HEK293 (cell line): ENCODE results near the gene PRPH.

Experiments
- BCL6B ChIP-seq: fragments of 450-650 bp; formaldehyde crosslinking; IDR thresholded peaks from 2 replicates; pipeline ENCODE4 v1.5.1; 2017; ENCODE audit warnings: missing biosample characterization, missing genetic modification characterization
- GLI2 ChIP-seq: fragments of 450-650 bp; formaldehyde crosslinking; IDR thresholded peaks from 2 replicates; pipeline ENCODE4; 2017; ENCODE audit warnings: missing biosample characterization, missing genetic modification characterization, low read depth, borderline replicate concordance
- KLF7 ChIP-seq: fragments of 450-650 bp; formaldehyde crosslinking; IDR thresholded peaks from 2 replicates; pipeline ENCODE4 v1.5.1; 2016; ENCODE audit warnings: missing biosample characterization, missing genetic modification characterization, borderline replicate concordance
- MYNN ChIP-seq: fragments of 450-650 bp; formaldehyde crosslinking; IDR thresholded peaks from 2 replicates; pipeline ENCODE4 v1.5.1; 2016; ENCODE audit warnings: missing biosample characterization, missing genetic modification characterization, borderline replicate concordance
- PATZ1 ChIP-seq: fragments of 450-650 bp; formaldehyde crosslinking; IDR thresholded peaks from 2 replicates; pipeline ENCODE4 v1.5.1; 2016; ENCODE audit warnings: missing biosample characterization, missing genetic modification characterization
- SP2 ChIP-seq: fragments of 450-650 bp; formaldehyde crosslinking; IDR thresholded peaks from 2 replicates; pipeline ENCODE4 v1.5.1; 2016; ENCODE audit warnings: missing biosample characterization, missing genetic modification characterization
- WT1 ChIP-seq: fragments of 450-650 bp; formaldehyde crosslinking; IDR thresholded peaks from 2 replicates; pipeline ENCODE4 v1.5.1; 2016; ENCODE audit warnings: missing biosample characterization, missing genetic modification characterization
- ZBTB21 ChIP-seq: fragments of 450-650 bp; formaldehyde crosslinking; IDR thresholded peaks from 2 replicates; pipeline ENCODE4 v1.5.1; 2017; ENCODE audit warnings: missing biosample characterization, missing genetic modification characterization
- ZEB2 ChIP-seq: fragments of 450-650 bp; formaldehyde crosslinking; IDR thresholded peaks from 2 replicates; pipeline ENCODE4 v1.5.1; 2016; ENCODE audit warnings: missing biosample characterization, missing genetic modification characterization
- ZFHX2 ChIP-seq: fragments of 450-650 bp; formaldehyde crosslinking; conservative IDR thresholded peaks from 2 replicates; pipeline ENCODE4 v1.5.1; 2016; ENCODE audit warnings: missing biosample characterization, missing genetic modification characterization
- ZFP69B ChIP-seq: fragments of 450-650 bp; formaldehyde crosslinking; IDR thresholded peaks from 2 replicates; pipeline ENCODE4 v1.5.1; 2016; ENCODE audit warnings: missing biosample characterization, missing genetic modification characterization
- ZNF121 ChIP-seq: fragments of 450-650 bp; formaldehyde crosslinking; IDR thresholded peaks from 2 replicates; pipeline ENCODE4 v1.5.1; 2016; ENCODE audit warnings: missing biosample characterization, missing genetic modification characterization
- ZNF140 ChIP-seq: fragments of 450-650 bp; formaldehyde crosslinking; IDR thresholded peaks from 2 replicates; pipeline ENCODE4 v1.5.1; 2016; ENCODE audit warnings: missing biosample characterization, missing genetic modification characterization
- ZNF184 ChIP-seq: fragments of 450-650 bp; IDR thresholded peaks from 2 replicates; pipeline ENCODE4 v1.5.1; 2018; ENCODE audit warnings: missing biosample characterization, mild to moderate bottlenecking, missing genetic modification characterization
- ZNF214 ChIP-seq: fragments of 450-650 bp; formaldehyde crosslinking; IDR thresholded peaks from 2 replicates; pipeline ENCODE4 v1.5.1; 2017; ENCODE audit warnings: missing biosample characterization, mild to moderate bottlenecking, missing genetic modification characterization, borderline replicate concordance
- ZNF223 ChIP-seq: fragments of 450-650 bp; formaldehyde crosslinking; IDR thresholded peaks from 2 replicates; pipeline ENCODE4 v1.5.1; 2016; ENCODE audit warnings: missing biosample characterization, missing genetic modification characterization
- ZNF239 ChIP-seq: fragments of 450-650 bp; formaldehyde crosslinking; IDR thresholded peaks from 2 replicates; pipeline ENCODE4 v1.5.1; 2016; ENCODE audit warnings: missing biosample characterization, missing genetic modification characterization
- ZNF24 ChIP-seq: fragments of 450-650 bp; formaldehyde crosslinking; IDR thresholded peaks from 2 replicates; pipeline ENCODE4 v1.5.1; 2016; ENCODE audit warnings: missing biosample characterization, missing genetic modification characterization
- ZNF248 ChIP-seq: fragments of 450-650 bp; formaldehyde crosslinking; IDR thresholded peaks from 2 replicates; pipeline ENCODE4 v1.5.1; 2017; ENCODE audit warnings: missing biosample characterization, missing genetic modification characterization
- ZNF280C ChIP-seq: fragments of 450-650 bp; formaldehyde crosslinking; IDR thresholded peaks from 2 replicates; pipeline ENCODE4 v1.5.1; 2016; ENCODE audit warnings: missing biosample characterization, missing genetic modification characterization
- ZNF302 ChIP-seq: fragments of 450-650 bp; formaldehyde crosslinking; IDR thresholded peaks from 2 replicates; pipeline ENCODE4 v1.5.1; 2016; ENCODE audit warnings: missing biosample characterization, missing genetic modification characterization, low read depth
- ZNF394 ChIP-seq: fragments of 450-650 bp; formaldehyde crosslinking; IDR thresholded peaks from 2 replicates; pipeline ENCODE4 v1.5.1; 2016; ENCODE audit warnings: missing biosample characterization, missing genetic modification characterization, mild to moderate bottlenecking, moderate library complexity, borderline replicate concordance
- ZNF518A ChIP-seq: fragments of 450-650 bp; formaldehyde crosslinking; conservative IDR thresholded peaks from 2 replicates; pipeline ENCODE4 v1.5.1; 2016; ENCODE audit warnings: low read depth, missing biosample characterization, missing genetic modification characterization
- ZNF529 ChIP-seq: fragments of 450-650 bp; formaldehyde crosslinking; IDR thresholded peaks from 2 replicates; pipeline ENCODE4 v1.5.1; 2017; ENCODE audit warnings: missing genetic modification characterization, missing biosample characterization; ENCODE audit not compliant: insufficient replicate concordance
- ZNF571 ChIP-seq: fragments of 450-650 bp; formaldehyde crosslinking; IDR thresholded peaks from 2 replicates; pipeline ENCODE4 v1.5.0; 2017; ENCODE audit warnings: missing biosample characterization, missing genetic modification characterization
- ZNF585B ChIP-seq: fragments of 450-650 bp; formaldehyde crosslinking; IDR thresholded peaks from 2 replicates; pipeline ENCODE4 v1.5.1; 2016; ENCODE audit warnings: missing biosample characterization, missing genetic modification characterization
- ZNF670 ChIP-seq: fragments of 450-650 bp; formaldehyde crosslinking; IDR thresholded peaks from 2 replicates; pipeline ENCODE4 v1.5.1; 2016; ENCODE audit warnings: missing biosample characterization, missing genetic modification characterization, low read depth
- ZNF707 ChIP-seq: fragments of 450-650 bp; formaldehyde crosslinking; IDR thresholded peaks from 2 replicates; pipeline ENCODE4 v1.5.1; 2016; ENCODE audit warnings: missing biosample characterization, missing genetic modification characterization
- ZNF791 ChIP-seq: fragments of 450-650 bp; formaldehyde crosslinking; IDR thresholded peaks from 2 replicates; pipeline ENCODE4 v1.5.1; 2016; ENCODE audit warnings: missing biosample characterization, missing genetic modification characterization

The PRPH gene

GRCh38 chr12:49347311-49348193 lies 52.6 kb downstream of the PRPH start (continued):
- TF ChIP-seq ZNF280C (tag by site-specific recombination): no peak
- TF ChIP-seq WT1 (tag by site-specific recombination): peak; percentile 81
- peak; percentile 83 for TF ChIP-seq ZFHX2 (tag by site-specific recombination)
- TF ChIP-seq MYNN: no peak
- no peak; the same call in 1 of the 2 replicates for TF ChIP-seq ZNF24 (tag by site-specific recombination)
- no peak for TF ChIP-seq ZNF140 (tag by site-specific recombination)
- TF ChIP-seq ZNF121 (tag by site-specific recombination): peak; percentile 29
- TF ChIP-seq BCL6B: no peak
- TF ChIP-seq ZNF239 (tag by site-specific recombination): no peak
- TF ChIP-seq ZNF223: no peak
- TF ChIP-seq ZNF518A (tag by site-specific recombination): peak; percentile 31; the same call in 1 of the 2 replicates
- TF ChIP-seq SP2 (tag by site-specific recombination): peak; percentile 73
- no peak; the same call in 1 of the 2 replicates for TF ChIP-seq KLF7 (tag by site-specific recombination)
- TF ChIP-seq ZEB2 (tag by site-specific recombination): peak; percentile 89
- no peak for TF ChIP-seq ZNF585B (tag by site-specific recombination)
- TF ChIP-seq ZNF214 (tag by site-specific recombination): no peak
- TF ChIP-seq ZFP69B (tag by site-specific recombination): peak; percentile 86
- TF ChIP-seq ZNF184 (tag by site-specific recombination): 0 out of 2 replicates have a peak, but pooled peaks have one; percentile 12
- TF ChIP-seq PATZ1 (tag by site-specific recombination): peak; percentile 100
- no peak for TF ChIP-seq ZNF670
- no peak for TF ChIP-seq ZNF791 (tag by site-specific recombination)
- TF ChIP-seq ZBTB21: peak; percentile 40; the same call in 1 of the 2 replicates
- TF ChIP-seq GLI2: no peak
- TF ChIP-seq ZNF571 (tag by site-specific recombination): no peak
- no peak for TF ChIP-seq ZNF302 (tag by site-specific recombination)
- TF ChIP-seq ZNF707 (tag by site-specific recombination): no peak
- peak; percentile 81; the same call in 1 of the 2 replicates for TF ChIP-seq ZNF394 (tag by site-specific recombination)
- TF ChIP-seq ZNF248 (tag by site-specific recombination): no peak
- TF ChIP-seq ZNF529 (tag by site-specific recombination): no peak
